NCI-H187 (cell line): ENCODE measurements around the gene SLC22A4.

ENCODE experiments used
- DNase-seq, 2 experiments: peaks; one replicate each; lab custom pipeline; 2025; lab: John Stamatoyannopoulos, UW

SLC22A4 gene

DNA sequence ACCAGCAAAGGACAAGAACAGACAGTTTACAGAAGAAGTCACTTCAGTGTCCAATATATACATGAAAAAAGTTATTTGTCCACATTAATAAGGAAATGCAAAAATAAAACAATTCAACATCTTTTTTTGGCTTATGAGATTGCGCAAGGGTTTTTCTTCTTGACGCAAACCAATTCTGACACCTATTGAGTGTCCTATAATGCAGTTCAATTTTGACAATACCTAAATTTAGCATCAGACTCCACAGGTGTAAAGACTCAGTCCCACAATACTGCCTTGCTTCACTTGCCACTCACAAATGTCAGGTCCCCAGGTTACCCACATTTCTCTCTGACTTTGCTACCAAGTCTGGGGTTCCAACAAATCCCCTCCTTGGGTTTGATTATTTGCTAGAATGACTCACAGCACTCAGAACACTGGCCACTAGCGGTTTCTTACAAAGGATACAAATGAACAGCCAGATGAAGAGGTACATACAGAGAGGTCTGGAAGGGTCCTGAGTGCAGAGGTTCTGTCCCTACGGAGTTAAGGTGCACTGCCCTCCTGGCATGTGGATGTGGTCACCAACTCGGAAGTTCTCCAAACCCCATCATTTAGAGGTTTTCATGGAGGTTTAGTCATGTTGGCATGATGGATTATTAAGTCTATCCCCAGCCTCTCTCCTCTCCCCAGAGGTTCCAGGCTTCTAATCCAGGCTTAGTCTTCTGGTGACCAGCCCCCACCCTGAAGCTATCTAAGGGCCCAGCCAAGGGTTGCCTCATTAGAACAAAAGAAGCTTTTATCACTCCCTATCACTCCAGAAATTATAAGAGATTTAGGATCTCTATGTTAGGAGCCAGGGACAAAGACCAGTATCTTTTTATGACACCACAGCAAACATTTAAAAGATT is 48.3 kb downstream of the SLC22A4 start:
- no peak for DNase-seq

DNA sequence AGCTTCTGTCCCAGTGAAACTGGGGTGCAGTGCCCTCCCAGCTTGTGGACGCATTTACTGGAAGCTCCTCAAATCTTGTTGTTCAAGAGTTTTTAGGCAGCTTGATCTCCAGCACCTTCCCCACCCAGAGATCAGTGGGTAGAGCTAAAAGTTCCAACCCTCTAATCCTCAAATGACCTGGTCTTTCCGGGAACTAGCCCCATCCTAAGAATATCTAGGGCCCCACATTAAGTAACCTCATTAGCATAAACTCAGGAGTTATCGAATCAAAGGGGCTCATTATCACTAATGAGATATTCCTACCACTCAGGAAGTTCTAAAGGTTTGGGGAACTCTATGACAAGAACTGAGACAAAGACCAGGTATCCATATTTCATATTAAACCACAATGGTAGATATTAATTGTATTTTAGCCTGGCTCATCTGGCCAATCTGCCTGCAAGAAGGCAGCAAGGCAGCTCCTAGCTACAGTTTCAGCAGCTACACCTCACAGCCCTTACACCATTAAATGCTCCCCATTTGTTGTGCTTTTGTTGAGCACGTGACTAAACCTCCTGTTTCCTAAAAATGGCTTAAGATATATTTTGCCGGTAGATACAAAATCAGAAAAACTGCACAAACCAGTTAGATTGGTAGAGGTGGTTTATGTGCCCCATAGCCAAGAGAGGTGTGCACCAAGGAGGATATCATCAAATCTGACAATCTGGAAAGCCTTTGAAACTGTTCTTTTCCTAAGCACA is 50.8 kb downstream of the SLC22A4 start:
- DNase-seq, result no peak

DNA sequence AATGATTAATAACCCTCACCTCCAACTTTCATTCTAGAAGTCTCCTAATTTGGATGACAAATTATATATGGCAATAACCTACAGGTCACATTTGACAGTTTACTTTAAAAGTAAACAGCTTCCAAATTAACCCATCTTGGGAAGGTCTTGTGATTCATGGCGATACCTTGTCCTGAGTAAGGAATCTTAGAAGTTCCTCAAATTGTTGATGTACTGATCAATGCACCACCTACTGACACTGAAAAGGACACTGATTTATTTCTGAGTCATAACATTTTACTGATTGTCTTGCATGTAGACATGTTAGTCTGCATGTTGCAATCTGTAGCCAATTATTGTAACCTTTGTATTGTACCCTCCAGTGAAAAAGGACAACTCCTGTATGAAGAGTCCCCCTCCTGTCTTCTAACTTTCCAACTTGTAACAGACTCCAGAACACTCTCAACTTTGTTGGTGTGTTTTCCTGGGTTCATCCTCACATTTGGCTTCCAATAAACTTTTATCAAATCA is 59.3 kb downstream of the SLC22A4 start:
- DNase-seq, result no peak

DNA sequence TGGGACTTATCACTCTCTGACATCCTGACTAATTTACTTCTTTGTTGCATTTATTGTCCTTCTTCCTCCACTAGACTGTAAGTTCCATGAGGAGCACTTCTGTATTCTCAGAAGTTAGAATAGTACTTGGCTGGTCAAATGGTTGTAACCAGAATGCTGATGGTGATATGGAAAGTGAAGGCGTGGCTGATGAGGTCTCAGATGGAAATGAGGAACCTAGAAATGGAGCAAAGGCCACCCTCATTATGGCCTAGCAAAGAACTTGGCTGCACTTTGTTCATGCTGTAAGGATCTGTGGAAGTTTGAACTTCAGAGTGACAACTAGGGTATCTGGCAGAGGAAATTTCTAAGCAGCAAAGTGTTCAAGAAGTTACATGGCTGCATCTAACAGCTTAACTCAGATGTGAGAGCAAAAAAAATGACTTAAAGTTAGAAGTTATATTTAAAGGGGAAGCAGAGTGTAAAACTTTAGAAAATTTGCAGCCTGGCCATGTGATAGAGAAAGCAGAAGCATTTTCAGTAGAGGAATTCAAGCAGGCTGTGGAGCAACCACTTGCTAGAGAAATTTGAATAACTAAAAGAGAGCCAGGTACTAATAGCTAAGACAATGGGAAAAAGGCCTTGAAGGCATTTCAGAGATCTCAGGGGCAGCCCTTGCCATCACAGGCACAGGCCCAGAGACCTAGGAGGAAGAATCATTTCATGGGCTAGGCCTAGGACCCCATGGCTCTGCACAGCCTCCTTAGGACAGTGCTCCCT is 60.4 kb downstream of the SLC22A4 start:
- no peak for DNase-seq

DNA sequence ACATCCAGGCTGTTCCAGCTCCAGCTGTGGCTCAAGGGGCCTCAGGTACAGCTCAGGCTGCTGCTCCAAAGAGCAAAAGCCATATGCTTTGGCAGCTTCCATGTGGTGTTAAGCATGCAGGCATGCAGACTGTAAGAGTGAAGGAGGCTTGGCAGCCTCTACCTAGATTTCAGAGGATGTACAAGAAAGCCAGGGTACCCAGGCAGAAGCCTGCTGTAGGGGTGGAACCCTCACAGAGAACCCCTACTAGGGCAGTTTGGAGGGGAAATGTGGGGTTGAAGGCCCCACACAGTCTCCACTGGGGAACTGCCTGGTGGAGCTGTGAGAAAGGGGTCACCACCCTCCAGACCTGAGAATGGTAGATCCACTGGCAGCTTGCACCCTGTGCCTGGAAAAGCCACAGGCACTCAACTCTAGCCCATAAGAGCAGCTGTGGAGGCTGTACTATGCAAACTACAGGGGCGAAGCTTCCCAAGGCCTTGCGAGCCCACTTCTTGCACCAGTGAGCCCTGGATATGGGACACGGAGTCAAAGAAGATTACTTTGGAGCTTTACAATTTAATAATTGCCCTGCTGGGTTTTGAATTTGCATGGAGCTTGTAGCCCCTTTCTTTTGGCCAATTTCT is 61.1 kb downstream of the SLC22A4 start:
- no peak for DNase-seq

DNA sequence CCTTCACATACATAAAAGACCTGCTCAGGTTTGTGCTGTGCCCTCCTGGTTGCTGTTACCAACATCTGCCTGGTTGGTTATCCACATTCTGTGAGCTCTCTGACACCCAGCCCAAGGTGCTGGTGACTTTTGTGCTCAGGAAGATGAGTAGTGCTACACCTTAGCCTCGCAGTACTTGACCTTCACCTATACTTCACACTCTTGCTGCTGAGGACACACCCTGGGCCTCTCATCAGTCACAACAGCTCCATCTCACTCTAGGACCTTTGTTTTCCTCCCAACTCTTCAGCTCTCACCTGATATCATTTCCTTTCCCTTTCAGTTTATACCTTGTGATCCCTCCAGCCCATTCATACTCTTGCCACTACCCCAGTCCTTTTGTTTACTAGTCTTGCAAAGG is 64.6 kb downstream of the SLC22A4 start:
- DNase-seq, result no peak

DNA sequence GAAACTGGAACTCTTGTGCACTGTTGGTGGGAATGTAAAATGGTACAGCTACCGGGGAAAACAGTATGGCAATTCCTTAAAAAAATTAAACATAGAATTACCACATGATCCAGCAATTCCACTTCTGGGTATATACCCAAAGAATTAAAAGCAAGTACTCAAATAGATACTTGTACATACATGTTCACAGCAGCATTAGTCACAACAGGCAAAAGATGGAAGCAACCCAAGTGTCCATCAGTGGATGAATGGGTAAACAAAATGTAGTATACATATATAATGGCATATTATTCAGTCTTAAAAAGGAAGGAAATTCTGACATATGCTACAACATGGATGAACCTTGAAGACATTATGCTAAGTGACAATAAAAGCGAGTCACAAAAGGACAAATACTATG is 67.9 kb downstream of the SLC22A4 start:
- no peak for DNase-seq

DNA sequence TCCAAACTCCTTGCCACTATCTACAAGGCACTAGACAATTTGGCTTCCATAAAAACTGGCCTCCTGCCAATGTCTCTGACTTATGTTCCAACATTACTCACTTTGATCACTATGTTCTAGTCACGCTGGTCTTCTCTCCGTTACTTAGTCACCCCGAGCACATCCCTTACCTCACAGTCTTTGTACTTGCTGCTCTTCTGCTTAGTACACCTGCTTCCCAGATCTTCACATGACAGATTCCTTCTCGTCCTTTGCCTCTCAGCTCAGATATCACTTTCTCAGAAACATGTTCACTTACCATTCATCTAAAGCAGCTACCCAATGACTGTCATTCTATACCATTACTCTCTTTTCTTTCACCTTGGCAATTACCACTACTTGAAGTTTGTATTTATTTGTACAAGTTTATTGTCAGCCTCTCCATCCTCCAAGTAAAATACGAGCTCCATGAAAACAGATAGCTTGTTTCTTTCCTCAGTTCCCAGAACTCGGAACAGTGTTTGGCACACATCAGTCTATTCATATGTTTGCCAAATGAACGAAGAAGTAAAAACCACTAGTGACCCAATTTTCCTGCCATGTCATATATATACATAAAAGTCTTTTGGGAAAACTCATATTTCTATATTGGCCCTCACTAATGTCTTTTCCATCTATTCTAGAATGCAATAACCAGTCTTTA is 69.4 kb downstream of the SLC22A4 start:
- DNase-seq, result no peak

DNA sequence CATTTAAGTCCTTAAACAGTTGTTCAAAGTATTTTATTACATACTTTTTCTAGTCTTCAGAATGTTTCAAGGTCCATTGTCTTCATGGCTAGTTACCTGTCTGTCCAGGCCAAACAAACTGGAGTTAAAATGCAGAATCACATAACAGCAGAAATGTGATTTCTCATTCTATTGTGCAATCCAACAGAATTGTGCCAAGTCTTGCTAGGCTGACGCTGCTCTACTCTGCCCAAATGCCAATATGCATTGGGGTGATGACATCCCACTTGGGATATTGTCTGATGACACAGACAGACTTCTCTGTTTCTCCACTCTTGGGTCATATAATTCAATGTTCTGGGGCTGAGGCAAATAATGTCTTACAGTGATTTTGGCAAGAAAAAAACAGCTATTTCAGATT is 70.1 kb downstream of the SLC22A4 start:
- no peak for DNase-seq

DNA sequence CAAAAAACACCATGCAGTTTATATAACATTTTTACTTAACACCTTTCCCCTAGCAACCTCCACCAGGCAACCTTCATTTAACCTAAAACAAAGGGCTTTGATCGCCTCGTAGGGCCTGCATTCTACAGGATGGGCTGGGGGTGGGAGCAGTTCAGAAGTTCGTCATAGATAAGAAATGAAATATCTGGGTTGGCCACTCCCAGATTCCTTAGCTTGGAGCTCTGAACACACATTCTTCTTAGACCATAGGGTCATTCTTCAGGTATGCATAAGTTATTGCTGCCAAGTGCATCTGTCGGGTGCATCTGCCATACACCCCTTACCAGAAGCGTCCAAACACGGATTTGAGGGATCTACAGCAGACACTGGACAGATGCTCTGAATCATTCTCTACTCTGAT is 71.0 kb downstream of the SLC22A4 start:
- DNase-seq, result no peak

DNA sequence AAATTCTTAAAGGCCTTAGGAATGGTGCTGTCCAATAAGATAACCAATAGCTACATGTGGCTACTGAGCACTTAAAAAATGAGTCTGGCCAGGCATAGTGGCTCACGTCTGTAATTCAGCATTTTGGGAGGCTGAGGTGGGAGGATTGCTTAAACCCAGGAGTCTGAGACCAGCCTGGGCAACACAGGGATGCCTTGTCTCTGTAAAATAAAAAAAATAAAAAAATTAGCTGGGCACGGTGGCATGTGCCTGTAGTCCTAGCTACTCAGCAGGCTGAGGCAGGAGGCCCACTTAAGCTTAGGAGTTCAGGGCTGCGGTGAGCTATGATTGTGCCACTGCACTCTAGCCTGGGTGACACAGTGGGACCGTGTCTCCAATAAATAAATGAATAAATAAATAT is 74.0 kb downstream of the SLC22A4 start:
- no peak for DNase-seq

DNA sequence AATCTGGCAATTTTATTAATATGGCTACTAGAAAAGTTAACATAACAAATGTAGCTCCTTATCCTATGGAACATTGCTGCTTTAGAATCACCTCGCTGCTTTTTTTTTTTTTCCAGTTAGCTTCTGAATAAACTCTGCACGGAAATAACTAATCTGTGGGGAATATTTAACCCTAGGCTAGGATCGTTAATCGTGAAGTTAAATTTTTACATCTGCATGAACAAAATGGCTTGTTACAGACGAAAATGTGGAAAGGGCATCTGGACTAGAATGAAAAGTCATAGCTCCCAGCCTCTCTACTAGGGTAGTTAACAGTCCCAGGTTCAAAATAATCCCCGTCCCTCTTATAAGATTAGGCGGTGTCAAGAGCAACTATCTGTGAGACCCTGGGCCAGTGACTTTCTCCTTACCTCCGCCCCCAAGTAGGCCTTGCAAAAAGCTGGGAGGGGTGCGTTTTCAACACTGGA is 74.8 kb downstream of the SLC22A4 start:
- DNase-seq, result no peak

DNA sequence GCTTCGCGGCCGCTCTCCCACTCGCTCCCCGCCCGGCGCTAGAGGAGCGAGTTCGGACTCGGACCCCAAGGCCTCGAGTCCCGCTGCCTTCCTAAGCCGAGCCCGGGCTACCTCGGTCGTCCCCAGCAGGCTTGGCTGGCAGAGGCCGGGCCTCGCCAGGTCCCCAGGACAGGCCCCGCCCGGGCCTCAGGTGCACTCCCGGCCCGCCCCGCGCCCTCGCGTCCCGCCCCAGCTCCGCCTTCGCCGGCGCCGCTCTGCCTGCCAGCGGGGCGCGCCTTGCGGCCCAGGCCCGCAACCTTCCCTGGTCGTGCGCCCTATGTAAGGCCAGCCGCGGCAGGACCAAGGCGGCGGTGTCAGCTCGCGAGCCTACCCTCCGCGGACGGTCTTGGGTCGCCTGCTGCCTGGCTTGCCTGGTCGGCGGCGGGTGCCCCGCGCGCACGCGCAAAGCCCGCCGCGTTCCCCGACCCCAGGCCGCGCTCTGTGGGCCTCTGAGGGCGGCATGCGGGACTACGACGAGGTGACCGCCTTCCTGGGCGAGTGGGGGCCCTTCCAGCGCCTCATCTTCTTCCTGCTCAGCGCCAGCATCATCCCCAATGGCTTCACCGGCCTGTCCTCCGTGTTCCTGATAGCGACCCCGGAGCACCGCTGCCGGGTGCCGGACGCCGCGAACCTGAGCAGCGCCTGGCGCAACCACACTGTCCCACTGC is 75.4 kb downstream of the SLC22A4 start, which contains the start of gene SLC22A5:
TSS of gene SLC22A5 (plus strand) at position 237 of the 707 bp plus-strand sequence. CDS start at position 500, 263 bp downstream.
- DNase-seq, result peak in 1 of 2 experiments; percentile 53

DNA sequence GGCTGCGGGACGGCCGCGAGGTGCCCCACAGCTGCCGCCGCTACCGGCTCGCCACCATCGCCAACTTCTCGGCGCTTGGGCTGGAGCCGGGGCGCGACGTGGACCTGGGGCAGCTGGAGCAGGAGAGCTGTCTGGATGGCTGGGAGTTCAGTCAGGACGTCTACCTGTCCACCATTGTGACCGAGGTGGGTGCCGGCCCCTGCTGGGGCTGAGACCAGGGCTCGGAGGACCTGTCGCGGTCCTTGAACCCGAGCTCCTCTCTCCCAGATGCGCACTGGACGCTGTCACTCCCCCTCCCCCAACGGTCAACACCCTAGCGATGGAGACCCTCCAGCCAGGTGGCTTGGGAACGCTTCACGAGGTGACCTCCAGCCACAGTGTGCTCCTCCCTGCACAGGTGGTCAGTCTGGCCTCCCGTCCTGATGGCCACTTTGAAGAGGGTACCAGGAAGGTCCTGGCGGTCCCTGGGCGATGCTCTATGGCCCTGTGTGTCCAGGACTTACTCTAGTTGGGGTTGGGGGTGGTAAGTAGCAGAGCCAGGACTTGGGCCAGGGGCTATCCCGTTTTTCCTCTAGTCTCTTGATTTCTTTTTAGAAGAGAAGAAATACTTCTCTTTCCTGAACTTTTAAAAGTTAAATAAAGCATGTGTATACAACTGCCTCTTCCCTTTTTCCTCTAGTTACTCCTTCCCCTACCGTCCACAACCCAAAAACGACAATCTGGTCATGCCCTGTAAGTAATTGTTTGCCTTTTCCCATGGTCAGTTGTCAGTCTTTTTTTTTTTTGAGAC is 76.2 kb downstream of the SLC22A4 start:
- no peak for DNase-seq

DNA sequence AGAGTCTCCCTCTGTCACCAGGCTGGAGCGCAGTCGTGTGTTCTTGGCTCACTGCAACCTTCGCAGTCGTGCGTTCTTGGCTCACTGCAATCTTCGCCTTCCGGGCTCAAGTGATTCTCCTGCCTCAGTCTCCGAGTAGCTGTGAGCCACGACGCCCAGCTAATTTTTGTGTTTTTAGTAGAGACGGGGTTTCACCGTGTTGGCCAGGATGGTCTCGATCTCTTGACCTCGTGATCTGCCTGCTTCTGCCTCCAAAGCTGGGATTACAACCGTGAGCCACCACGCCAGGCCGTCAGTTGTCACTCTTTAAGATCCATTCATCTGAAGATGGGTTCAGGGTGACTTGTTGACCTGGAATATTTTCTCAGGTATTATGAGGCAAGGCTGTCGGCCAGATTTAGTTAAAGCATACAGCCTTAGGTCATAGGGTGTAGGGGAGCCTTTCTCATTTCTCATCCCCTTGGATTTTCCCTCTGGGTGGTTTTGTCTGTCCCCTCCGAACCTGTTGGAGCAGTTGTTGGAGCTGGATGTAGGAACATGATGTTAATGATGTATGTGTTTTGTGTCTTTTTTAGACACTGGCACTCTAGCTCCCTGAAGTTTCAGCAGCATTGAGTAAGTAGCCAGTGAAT is 76.9 kb downstream of the SLC22A4 start:
- no peak for DNase-seq

DNA sequence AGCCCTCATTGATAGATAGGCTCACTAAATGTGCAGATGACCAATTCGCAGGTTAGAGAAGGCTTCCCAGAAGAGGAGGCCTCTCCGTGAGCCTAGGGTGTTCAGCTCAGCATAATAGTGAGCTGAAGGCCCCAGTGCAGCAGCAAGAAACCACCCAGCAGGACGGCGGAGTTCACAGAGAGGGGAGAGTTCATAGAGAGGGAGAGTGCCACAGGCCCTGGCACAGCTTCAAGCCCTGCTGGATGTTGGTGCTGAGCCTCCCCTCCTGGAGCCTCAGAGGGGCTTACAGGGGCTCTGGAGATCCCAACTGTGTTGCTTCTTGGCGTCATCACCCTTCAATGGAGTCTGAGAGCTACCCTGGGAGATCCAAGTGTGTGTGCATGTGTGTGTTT is 77.4 kb downstream of the SLC22A4 start:
- no peak for DNase-seq

DNA sequence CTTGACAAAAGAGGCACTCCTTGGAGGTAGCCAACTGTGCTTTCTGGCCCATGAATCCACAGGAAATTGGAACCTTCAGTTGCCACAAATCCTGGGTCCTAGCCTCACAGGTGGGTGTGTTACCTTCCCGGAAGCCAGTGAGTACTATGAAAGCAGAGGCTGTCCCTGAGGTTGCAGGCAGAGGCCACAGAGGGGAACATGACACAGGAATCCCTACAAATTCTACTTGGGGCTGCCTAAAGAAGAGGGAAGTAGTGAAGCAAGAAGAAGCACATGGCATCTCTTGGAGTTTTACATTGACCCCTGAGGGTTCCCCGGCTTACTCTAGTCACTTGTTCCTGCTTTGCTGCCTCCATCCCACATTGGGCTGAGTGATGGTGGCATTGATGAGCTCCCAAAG is 77.9 kb downstream of the SLC22A4 start:
- no peak for DNase-seq

DNA sequence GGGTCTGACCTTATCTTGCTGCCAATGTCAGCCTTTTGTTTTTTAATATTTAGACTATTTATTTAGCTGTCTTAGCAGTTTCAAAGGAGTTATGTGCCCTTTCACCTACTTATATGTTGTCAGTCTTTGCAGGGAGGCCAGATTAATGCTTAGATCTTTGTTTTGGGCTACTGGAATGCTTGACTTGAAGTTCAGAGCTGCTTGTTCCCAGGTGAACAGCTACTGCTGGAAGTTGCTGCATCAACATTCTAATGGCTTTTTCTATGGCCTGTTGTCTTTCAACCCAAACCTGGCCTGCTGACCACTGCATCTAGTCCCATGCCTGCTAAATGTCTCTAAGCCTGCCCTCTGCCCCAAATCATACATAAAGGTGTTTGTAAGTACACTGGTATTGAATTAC is 78.3 kb downstream of the SLC22A4 start:
- DNase-seq, result no peak

DNA sequence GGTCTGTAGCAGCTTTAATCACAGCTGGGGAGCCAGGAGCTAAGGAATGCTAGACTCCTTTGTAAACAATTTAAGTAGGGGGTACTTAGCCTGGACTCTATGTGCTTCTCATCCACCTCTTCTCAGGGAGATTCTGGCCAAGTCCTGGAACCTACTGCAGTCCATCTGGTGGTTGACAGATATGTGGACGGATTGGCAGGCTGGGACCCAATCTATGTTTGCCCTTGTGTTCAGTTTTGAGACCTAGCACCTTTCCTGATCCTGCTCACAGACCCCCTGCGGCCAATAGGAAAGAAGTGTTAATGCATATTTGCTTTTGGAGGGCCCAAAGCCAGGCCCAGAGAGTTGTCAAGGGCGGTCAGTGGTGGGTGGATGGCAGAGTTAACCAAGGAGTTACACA is 81.8 kb downstream of the SLC22A4 start:
- no peak for DNase-seq
